Transverse colon (tissue), 3 donors: Measurements from ENCODE around the gene ABCA7.

Experiments
- EP300 ChIP-seq: sonication (generic); formaldehyde crosslinking; IDR thresholded peaks from one replicate; pipeline ENCODE4 v1.6.1; 2017; ENCODE audit warnings: antibody characterized with exemption, low read depth
- POLR2A ChIP-seq: fragments of 450-650 bp; IDR thresholded peaks from one replicate; pipeline ENCODE4 v1.6.1; 2016; ENCODE audit warnings: antibody characterized with exemption, mild to moderate bottlenecking, moderate library complexity
- TF ChIP-seq, protein P1 (sequence below), 5 experiments: fragments of 200-600 bp in 3 of 5; fragments of 450-650 bp in 2 of 5; sonication (generic) in 3 of 5; IDR thresholded peaks; 1 replicate in 2 of 5; 2 replicates in 3 of 5; pipeline ENCODE4 v1.5.1; 2016 to 2017; ENCODE audit warnings: antibody characterized with exemption in 5 of 5, inconsistent platforms in 3 of 5, mild to moderate bottlenecking in 2 of 5, moderate library complexity in 1 of 5

DNA sequence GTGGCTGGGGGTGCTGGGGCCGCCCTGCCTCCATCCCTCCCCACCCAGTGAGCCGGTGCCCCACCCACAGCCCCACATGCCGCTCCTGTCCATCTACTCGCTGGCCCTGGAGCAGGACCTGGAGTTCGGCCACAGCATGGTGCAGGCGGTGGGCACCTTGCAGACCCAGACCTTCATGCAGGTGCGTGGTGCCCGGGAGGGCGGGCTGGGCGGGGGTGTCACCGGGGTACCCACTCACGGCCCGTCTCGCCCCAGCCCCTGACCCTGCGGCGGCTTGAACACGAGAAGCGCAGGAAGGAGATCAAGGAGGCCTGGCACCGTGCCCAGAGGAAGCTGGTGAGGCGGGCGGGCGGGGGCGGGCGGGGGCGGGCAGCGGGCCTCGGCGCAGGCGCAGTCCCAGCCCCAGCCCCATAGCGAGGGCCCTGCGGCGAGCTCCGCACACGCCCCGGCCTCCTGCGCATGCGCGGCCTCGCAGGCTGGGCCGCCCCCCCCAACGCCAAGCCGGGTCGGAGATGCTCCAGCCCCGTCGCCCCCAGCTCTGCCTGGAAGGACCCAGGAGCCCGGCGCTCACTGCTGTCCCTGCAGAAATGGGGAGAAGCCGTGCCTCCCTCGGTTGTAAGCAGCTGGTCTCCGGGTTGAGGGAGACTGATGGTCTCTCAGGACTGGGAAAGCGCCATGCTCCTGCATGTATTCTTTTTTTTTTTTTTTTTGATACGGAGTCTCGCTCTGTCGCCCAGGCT, 34.8 kb downstream of the ABCA7 start:
- TF ChIP-seq, protein P1, sequence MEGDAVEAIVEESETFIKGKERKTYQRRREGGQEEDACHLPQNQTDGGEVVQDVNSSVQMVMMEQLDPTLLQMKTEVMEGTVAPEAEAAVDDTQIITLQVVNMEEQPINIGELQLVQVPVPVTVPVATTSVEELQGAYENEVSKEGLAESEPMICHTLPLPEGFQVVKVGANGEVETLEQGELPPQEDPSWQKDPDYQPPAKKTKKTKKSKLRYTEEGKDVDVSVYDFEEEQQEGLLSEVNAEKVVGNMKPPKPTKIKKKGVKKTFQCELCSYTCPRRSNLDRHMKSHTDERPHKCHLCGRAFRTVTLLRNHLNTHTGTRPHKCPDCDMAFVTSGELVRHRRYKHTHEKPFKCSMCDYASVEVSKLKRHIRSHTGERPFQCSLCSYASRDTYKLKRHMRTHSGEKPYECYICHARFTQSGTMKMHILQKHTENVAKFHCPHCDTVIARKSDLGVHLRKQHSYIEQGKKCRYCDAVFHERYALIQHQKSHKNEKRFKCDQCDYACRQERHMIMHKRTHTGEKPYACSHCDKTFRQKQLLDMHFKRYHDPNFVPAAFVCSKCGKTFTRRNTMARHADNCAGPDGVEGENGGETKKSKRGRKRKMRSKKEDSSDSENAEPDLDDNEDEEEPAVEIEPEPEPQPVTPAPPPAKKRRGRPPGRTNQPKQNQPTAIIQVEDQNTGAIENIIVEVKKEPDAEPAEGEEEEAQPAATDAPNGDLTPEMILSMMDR (IDR thresholded peaks at IDR 0.05): no peak
- no peak for TF ChIP-seq POLR2A
- TF ChIP-seq EP300: no peak
